Duodenal mucosa (tissue), 2 donors: ENCODE data around the gene PHF14.

Source experiments
- H3K27ac ChIP-seq: one replicate; pipeline ENCODE4 v1.7.0; 2013; ENCODE audit warnings: low read depth, low read length
- H3K27me3 ChIP-seq, 2 donors: one replicate each; pipeline ENCODE4 v1.7.0; 2013; ENCODE audit warnings: low read length in 2 of 2, control low read depth in 1 of 2; ENCODE audit not compliant: insufficient read depth in 2 of 2, control insufficient read depth in 1 of 2
- H3K36me3 ChIP-seq, 2 donors: one replicate each; pipeline ENCODE4 v1.7.0; 2013; ENCODE audit warnings: low read length in 2 of 2, control low read depth in 1 of 2; ENCODE audit not compliant: insufficient read depth in 2 of 2, control insufficient read depth in 1 of 2
- H3K4me1 ChIP-seq, 2 donors: one replicate each; pipeline ENCODE4 v1.7.0; 2013; ENCODE audit warnings: low read length in 2 of 2, control low read depth in 1 of 2; ENCODE audit not compliant: insufficient read depth in 2 of 2, control insufficient read depth in 1 of 2
- H3K4me3 ChIP-seq, 2 donors: one replicate each; pipeline ENCODE4 v1.7.0; 2013; ENCODE audit warnings: low read length in 2 of 2, low read depth in 1 of 2
- H3K9ac ChIP-seq, 2 donors: one replicate each; pipeline ENCODE4 v1.7.0; 2013; ENCODE audit warnings: low read length in 2 of 2, low read depth in 1 of 2
- H3K9me3 ChIP-seq, 2 donors: one replicate each; pipeline ENCODE4 v1.7.0; 2013; ENCODE audit warnings: low read length in 2 of 2, control low read depth in 1 of 2; ENCODE audit not compliant: control insufficient read depth in 1 of 2

PHF14 gene

DNA sequence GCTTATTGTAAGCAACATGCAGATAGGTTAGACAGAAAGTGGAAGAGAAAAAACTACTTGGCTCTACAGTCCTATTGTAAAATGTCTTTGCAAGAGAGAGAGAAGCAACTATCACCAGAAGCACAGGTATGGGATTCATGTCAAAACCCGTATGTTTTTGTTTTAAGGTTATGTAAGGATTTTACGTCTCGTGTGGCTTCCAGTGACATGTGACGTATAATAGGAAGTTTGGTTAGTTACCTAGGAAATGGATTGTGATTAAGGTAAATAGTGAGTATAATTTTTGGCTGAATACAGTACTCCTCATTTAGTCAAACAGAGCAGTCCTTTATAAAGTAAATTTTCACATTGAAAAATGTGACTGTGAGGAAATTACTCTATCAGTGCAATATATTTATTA is 62.0 kb downstream of the PHF14 start:
- Histone ChIP-seq H3K27ac (no peak overlapping the region), H3K36me3 (peaks cover 8 to 10% of the 10 kb centered on the region in 2 donors), H3K4me3 (no peak overlapping the region), H3K27me3 (no peaks in the 10 kb centered on the region), H3K9me3 (no peaks in the 10 kb centered on the region), H3K9ac (no peak overlapping the region), H3K4me1 (no peaks in the 10 kb centered on the region)

DNA sequence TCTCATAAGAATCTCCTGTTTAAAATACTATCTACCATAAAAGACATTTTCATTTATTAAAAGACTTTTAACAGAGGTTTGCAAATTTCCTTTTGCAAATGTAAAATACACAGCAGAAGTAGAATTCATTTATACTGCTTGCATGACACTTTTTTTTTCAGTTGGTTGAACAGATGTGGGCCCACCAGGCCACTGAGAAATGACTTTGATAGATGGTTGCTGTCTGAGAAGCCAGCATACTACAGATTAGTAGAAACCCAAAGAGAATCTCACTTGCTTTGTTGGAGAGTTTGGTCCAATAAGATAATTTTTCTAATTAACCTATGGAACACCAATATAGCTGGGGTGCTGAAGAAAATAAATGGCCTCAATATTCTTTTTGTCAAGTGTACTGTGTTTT is 66.3 kb downstream of the PHF14 start:
- no peaks in the 10 kb centered on the region for H3K9me3 ChIP-seq
- H3K4me3 ChIP-seq, result no peak overlapping the region
- H3K36me3 ChIP-seq, result peaks cover 10 to 15% of the 10 kb centered on the region in 2 donors
- no peak overlapping the region for H3K9ac ChIP-seq
- no peaks in the 10 kb centered on the region for H3K27me3 ChIP-seq
- H3K27ac ChIP-seq, result no peak overlapping the region
- no peaks in the 10 kb centered on the region for H3K4me1 ChIP-seq

DNA sequence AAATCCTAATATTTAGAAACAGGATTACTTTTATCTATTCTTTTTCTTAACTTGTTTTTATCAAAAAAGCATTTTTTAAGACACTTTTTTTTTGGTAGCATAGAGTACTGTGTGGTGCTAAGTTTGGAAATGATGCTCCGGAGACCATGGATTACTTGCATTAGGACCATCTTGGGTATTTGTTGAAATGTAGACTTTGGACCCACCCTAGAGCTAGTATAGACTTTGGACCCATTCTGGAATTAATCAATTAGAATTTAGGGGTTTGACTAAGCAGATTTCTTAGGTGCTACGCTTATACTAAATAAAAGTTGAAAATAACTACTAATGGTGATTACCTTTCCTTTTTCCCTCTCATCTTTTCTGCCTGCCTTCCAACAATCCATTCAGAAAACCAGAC is 80.4 kb downstream of the PHF14 start:
- H3K4me3 ChIP-seq, result no peak overlapping the region
- H3K36me3 ChIP-seq, result peaks cover 0 to 2% of the 10 kb centered on the region in 2 donors
- no peaks in the 10 kb centered on the region for H3K27me3 ChIP-seq
- H3K9ac ChIP-seq, result no peak overlapping the region
- H3K4me1 ChIP-seq, result peaks cover 0 to 8% of the 10 kb centered on the region in 2 donors
- no peak overlapping the region for H3K27ac ChIP-seq
- no peaks in the 10 kb centered on the region for H3K9me3 ChIP-seq

DNA sequence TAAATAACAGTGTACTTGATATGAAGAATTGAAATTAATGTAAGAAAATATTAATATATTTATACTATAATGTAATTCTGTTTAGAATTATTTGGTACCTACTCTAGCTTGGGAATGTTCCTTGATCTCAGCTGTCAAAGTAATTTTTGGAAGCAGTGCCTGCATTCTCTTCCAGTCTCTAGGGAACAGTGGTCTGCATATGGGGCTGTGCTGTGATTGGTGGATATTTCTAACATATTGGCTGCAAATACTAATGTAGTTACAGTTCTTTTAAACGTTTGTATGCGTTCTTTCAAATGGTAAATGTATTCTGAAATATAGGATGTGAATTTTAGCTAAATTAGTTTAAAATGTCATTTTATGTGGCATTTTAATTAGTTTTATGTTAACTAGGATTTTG is 87.2 kb downstream of the PHF14 start:
- no peak overlapping the region for H3K4me3 ChIP-seq
- H3K27me3 ChIP-seq, result no peaks in the 10 kb centered on the region
- no peaks in the 10 kb centered on the region for H3K9me3 ChIP-seq
- no peak overlapping the region for H3K27ac ChIP-seq
- no peaks in the 10 kb centered on the region for H3K4me1 ChIP-seq
- H3K9ac ChIP-seq, result no peak overlapping the region
- H3K36me3 ChIP-seq, result peaks cover 0 to 7% of the 10 kb centered on the region in 2 donors

DNA sequence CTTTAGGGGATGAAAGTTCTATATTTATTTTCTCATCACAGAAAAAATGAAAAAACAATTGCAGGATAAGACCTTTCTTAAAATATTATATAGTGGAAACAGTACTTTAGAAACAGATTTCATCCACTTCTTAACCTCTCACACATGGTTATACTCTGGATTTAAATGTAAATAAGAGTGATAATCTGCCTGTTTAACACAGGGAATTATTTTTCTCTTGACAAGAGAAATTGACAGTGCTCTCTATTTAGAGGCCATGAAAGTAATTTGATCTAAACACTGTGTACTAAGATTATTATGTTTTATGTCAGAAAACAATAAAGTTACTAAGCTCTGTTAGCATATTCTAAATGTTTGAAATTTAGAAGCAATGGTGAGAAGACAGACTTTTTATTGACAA is 88.4 kb downstream of the PHF14 start:
- H3K27me3 ChIP-seq, result no peaks in the 10 kb centered on the region
- no peaks in the 10 kb centered on the region for H3K4me1 ChIP-seq
- H3K9ac ChIP-seq, result no peak overlapping the region
- no peaks in the 10 kb centered on the region for H3K9me3 ChIP-seq
- H3K36me3 ChIP-seq, result peaks cover 0 to 7% of the 10 kb centered on the region in 2 donors
- H3K27ac ChIP-seq, result no peak overlapping the region
- no peak overlapping the region for H3K4me3 ChIP-seq

DNA sequence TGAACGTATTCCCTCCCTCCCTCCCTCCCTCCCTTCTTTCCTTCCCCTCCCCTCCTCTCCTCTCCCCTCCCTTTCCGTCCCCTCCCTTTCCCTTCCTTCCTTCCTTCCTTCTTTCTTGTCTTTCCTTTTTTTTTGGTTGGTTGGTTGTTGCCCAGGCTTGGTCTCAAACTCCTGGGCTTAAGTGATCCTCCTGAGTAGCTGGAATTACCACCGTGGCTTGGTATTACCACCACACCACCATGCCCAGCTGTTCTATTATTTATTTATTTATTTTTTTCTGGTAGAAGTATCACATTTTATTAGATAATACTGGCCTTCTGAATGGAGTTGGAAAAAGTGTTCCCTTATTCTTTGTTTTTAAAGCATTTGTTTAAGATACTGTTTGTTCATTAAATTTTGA is 95.9 kb downstream of the PHF14 start:
- H3K27ac ChIP-seq, result no peak overlapping the region
- H3K9me3 ChIP-seq, result no peaks in the 10 kb centered on the region
- no peaks in the 10 kb centered on the region for H3K4me1 ChIP-seq
- H3K27me3 ChIP-seq, result no peaks in the 10 kb centered on the region
- H3K4me3 ChIP-seq, result no peak overlapping the region
- peaks cover 0 to 2% of the 10 kb centered on the region in 2 donors for H3K36me3 ChIP-seq
- H3K9ac ChIP-seq, result no peak overlapping the region

DNA sequence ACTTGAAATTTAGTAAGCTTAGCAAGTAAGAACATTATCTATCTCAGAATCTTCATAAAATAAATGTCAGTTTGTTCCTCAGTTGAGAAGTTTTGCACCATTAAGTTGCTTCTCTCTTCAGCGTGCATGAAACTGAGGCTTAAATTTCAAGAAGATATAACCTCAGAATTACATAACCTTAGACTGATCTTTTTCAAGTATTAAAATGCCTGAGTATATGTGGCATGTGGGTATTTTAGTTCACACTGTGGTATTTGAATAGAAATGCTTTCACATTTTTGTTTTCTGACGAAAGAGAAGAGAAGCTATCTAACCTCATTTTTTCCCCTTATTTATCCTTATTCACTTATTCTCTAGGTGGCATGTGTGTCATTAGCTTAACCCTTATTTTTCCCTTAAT is 104.1 kb downstream of the PHF14 start:
- no peaks in the 10 kb centered on the region for H3K27me3 ChIP-seq
- no peak overlapping the region for H3K9ac ChIP-seq
- H3K9me3 ChIP-seq, result no peaks in the 10 kb centered on the region
- peaks cover 0 to 5% of the 10 kb centered on the region in 2 donors for H3K4me1 ChIP-seq
- peaks cover 0 to under 1% of the 10 kb centered on the region in 2 donors for H3K36me3 ChIP-seq
- no peak overlapping the region for H3K27ac ChIP-seq
- no peak overlapping the region for H3K4me3 ChIP-seq

DNA sequence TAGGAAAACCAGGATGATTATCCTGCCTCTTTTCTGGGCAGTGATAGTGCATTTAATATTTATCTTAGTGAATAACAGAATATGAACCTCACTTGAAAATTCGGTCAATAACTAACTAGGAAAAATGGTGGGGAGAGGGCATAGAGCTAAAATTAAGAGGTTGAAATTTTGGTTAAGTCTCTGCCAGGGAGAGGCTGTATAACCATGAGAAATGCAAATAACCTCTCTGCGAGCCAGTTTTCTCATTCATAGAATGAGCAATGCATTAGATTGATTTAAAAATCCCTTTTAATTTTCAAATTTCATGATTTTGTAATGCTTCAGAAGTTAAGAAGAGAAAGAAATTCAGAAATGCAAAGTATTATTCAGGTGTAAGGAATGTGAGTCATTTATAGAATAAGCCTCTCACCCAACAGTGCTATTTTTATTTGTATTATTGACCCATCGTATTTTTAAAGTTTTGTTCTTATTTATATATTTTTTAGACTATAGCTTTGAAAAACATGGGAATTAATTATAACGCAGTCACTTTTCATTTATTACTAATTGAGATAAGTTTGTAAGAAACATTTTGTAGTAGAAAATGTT is 104.7 kb downstream of the PHF14 start:
- Histone ChIP-seq H3K27me3 (no peaks in the 10 kb centered on the region), H3K4me3 (no peak overlapping the region), H3K9me3 (no peaks in the 10 kb centered on the region), H3K36me3 (no peaks in the 10 kb centered on the region), H3K4me1 (peaks cover 0 to 5% of the 10 kb centered on the region in 2 donors), H3K27ac (no peak overlapping the region), H3K9ac (no peak overlapping the region)

DNA sequence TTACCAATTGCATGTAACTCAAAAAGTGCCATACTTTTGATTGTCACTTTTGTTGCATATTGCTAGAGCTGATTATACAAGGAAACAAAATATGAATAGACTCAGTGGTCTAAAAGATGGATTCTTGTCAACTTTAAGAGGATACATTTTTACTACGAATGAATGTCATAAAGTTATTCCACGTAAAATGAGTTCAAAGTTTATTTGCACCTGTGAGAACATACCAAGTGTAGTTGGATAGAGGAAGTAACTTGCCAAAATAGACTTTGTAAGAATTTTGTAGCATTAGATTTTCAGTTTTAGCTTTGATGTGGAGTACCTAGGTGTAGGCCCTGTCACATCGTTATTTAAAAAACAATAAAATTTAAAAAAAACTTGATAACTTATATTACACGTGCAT is 106.2 kb downstream of the PHF14 start:
- peaks cover 0 to 5% of the 10 kb centered on the region in 2 donors for H3K4me1 ChIP-seq
- H3K27me3 ChIP-seq, result no peaks in the 10 kb centered on the region
- H3K9me3 ChIP-seq, result no peaks in the 10 kb centered on the region
- H3K4me3 ChIP-seq, result no peak overlapping the region
- H3K27ac ChIP-seq, result no peak overlapping the region
- no peaks in the 10 kb centered on the region for H3K36me3 ChIP-seq
- H3K9ac ChIP-seq, result no peak overlapping the region

DNA sequence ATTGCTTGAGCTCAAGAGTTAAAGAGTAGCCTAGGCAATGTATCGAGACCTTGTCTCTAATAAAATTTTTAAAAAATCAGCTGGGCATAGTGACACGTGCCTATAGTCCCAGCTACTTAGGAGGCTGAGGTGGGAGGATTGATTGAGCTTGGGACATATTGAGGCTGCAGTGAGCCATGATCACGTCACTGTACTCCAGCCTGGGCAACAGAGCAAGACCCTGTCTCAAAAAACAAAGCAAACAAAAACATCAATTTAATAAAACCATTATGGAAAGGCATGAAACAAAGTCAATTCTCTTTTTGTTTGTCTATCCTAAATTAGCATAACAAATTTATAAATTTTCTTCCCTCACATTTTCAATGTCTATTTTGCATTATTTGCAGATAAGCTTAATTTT is 108.4 kb downstream of the PHF14 start:
- Histone ChIP-seq H3K9me3 (no peaks in the 10 kb centered on the region), H3K4me3 (no peak overlapping the region), H3K9ac (no peak overlapping the region), H3K4me1 (peaks cover 0 to 5% of the 10 kb centered on the region in 2 donors), H3K27me3 (no peaks in the 10 kb centered on the region), H3K36me3 (no peaks in the 10 kb centered on the region), H3K27ac (no peak overlapping the region)
